Stimulated activated CD4-positive, alpha-beta T cell treated with anti-CD3 and anti-CD28 coated beads, Interleukin-12 subunit alpha, Interleukin-12 subunit beta, amount 100 ng/mL, for 4 hours (primary cell): Measurements from ENCODE around the gene TCF7L2.

Experiments
- DNase-seq: peaks from one replicate; pipeline ENCODE4 v3.0.0-alpha.2; 2020

Gene TCF7L2

GRCh38 chr10:113128450-113129070, 178.5 kb downstream of the TCF7L2 start:
- no peak for DNase-seq

GRCh38 chr10:113129117-113129516, 179.1 kb downstream of the TCF7L2 start:
- no peak for DNase-seq

- no peak for DNase-seq
These were observed 180.1 kb downstream of the TCF7L2 start for GRCh38 chr10:113130014-113130641.

- no peak for DNase-seq
These were observed 181.7 kb downstream of the TCF7L2 start for GRCh38 chr10:113131613-113132261.

- no peak for DNase-seq
These were observed 182.6 kb downstream of the TCF7L2 start for GRCh38 chr10:113132591-113133121.

DNA sequence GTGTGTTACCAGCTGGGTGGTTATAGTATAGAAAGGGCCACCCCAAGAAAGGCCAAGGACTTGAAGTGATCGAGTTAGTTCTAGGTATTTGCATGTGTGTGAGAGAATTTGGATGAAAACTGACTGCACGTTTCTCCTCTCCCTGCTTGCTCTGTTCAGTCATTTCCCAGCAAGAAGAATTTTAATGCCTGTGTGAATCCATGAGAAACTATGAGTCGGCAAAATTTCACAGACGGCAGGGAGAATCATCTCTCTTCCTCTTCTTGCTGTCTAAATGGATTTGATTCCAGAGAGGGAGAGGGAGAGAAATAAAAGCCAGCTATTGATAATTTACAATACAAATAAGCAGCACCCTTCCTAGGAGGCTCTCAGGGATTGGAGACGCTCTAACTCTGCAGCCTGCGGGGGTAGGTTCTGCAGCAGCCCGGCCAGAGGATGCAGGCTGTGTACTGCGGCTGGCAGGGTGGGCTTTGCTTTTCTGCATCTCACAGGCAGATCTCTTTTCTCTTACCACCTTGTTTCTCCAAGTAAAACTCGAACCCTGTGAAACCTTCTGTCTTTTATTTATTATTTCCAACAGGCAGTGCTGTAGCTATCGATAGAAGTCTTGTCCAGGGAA, 183.6 kb downstream of the TCF7L2 start:
- no peak for DNase-seq

GRCh38 chr10:113135025-113135424, 185.0 kb downstream of the TCF7L2 start:
- DNase-seq: no peak

DNA sequence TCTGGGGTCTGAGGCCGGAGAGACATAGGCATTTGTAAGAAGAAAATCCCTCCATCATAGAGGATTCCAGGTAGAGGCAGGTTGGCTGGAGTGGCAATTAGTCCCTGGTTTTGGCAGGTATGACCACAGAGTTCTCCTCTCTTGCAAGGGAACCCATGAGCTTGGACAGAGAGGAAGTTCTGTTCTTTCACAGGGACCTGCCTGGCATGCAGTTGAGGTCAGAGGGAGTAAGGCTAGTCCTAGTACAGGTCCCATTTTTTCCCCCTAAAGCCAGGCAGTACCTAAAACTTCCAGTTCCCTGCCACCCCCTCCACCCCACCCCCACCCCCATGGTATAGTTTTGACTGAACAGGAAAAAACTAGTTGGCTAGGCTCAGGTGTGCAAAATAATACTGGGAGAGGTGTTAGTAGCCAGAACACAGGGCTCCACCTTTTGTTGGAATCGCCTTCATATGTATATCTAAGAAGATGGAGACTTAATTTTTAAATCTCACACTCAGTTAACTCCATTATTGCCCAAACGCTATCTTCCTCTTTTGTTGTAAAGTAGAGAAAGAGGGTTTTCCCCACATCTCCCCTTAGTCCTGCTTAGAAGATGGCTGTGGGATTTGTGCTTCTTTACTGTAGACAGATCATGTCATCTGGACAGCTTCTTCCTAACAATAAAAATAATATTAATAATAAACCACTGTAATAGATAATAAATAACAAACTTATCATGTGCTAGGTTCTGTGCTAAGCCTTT, 188.1 kb downstream of the TCF7L2 start:
- no peak for DNase-seq

- no peak for DNase-seq
These were observed 189.0 kb downstream of the TCF7L2 start for GRCh38 chr10:113138937-113139585.

DNA sequence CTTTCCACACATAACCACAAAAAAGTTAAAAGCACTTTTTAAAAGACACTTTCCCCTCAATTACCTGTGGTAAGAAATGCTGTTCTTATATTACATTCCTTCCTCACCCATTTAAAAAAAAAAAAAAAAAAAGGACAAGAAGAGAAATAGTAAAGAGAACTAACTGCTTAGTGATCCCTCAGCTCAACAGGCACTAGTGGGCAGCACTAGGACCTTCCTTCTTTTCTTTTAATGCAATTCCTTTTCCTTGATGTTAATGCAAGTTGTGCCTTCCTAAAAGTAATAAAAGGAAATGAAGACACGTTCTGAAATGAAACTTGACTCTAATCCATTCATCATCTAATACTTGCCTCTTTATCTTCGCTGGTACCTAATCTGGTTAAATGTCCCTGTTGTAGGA, 189.7 kb downstream of the TCF7L2 start:
- no peak for DNase-seq

DNA sequence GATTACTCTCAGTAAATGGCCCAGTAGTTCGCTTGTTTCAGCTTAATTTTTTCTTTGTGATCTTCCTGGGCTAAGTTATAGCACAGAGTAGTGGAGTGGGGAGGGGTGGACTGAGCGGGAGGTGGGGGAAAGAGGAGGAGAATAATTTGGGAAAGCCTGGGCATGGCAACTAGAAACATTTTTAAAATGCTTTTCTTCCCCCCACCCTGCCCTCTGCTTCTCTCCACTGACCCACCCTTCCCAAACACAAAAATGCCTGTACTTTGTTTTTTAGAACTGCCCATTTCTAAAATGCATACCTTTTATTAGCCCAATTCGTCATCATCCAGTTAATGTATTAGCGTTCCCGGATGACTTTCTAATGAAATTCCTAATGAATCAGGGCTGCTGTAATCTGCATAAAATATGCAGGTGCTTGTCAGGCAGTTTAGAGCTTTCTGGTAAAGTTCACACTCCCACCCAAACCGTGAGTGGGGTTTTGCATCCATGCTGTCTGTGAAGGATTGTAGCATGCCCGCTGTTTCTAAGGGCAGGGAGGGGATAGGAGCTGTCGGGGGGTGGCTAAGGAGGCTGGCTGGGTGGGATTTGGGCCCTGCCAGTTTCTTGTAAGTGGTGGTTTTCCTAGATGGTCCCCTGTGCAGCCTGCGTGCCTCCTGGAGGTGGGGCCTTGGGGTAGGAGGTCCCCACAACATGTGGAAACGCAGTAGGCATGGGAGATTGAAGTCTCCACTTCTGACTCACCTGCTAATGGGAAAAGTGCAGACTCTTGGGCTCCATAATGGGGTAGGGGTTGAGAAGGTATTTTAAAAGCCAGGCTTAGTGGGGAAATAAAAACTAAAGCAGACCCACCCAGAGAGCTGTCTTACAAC, 190.3 kb downstream of the TCF7L2 start:
- no peak for DNase-seq

- DNase-seq: no peak
These were observed 192.7 kb downstream of the TCF7L2 start for GRCh38 chr10:113142601-113143362.

- no peak for DNase-seq
These were observed 194.5 kb downstream of the TCF7L2 start for GRCh38 chr10:113144576-113144975.

- DNase-seq: no peak
These were observed 198.2 kb downstream of the TCF7L2 start for GRCh38 chr10:113148071-113148825.

GRCh38 chr10:113148901-113149300, 198.9 kb downstream of the TCF7L2 start:
- no peak for DNase-seq

DNA sequence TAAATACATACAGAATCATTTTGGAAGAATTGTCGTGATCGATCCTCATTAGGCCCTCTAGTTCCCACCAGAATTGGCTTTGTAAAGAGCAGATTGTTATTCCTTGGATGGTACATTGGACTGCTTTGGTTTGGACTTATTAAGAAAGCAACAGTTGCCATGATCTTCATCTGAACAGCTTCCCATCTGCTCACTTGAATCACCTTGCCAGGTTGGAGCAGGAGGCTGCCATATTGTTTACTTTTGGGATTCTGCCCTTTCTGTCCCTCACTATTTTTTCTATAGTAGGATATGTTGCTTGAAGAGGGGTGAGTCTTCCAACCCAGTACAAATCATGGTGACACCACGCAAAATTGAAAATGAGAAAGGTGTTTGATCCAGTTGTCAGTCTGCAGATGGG, 199.6 kb downstream of the TCF7L2 start:
- no peak for DNase-seq

DNA sequence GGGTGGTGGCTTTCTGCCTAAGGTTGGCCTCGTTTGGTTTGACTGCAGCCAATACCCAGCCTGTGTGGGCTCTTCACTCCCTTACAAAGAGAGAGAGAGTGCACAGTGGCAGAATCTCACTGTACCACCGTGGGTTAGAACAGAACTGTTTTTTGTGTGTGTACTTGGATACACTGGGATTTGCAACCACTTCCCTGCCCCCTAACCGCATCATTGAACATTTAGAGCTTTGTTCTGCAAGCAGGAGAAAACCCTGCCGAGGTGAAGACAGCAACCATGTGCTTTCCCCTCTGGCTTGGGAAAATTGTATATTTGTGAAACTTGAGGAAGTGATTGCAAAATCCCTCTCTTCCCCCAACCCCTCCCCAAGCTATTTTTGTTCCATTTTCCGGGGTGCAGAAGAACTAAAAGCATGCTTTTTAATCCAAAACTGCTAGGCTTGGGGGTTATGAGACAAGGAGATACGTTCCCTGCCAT, 201.2 kb downstream of the TCF7L2 start:
- DNase-seq: no peak

DNA sequence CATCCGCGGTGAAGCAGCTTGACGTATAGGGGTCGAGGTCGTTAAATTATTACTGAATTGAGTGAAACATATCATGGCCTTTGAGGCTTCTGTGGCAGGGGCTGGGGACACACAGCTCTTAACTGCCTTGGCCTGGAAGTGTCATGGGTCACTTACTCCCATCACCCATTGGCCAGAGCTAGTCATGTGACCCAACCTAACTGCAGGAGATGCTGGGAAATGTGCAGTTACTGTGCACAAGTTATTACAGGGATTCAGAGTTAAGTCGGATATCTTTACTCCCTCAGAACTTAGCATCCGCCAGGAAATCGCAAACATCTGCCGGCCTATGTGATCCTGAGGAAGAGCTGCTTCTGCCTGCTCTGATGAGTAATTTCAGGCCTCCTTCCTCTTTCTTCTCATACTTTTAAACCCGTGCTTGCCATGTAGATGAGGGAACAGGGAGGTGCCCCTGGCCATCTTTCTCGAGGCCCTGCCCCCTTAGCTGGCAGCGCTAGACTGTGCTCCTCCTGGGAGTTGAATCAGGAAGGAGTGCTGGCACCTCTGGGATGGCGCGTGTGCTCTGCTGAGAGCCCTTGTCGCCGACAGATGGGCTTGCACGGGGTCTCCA, 203.6 kb downstream of the TCF7L2 start:
- no peak for DNase-seq

GRCh38 chr10:113157441-113157840, 207.4 kb downstream of the TCF7L2 start:
- no peak for DNase-seq
